IPS-18a (cell line): Measurements from ENCODE around the gene MIPOL1.
"Not testable (repeated sequence)": the region's sequence is repeated elsewhere in the genome, so short reads cannot be mapped to it uniquely, and the experiment has no call there.

Source experiments
- H3K27ac ChIP-seq: one replicate; pipeline ENCODE4 v1.5.1; 2013; ENCODE audit warnings: low read length
- H3K27me3 ChIP-seq: one replicate; pipeline ENCODE4 v1.6.1; 2013; ENCODE audit warnings: mild to moderate bottlenecking, low read length; ENCODE audit not compliant: control insufficient read depth, insufficient read depth
- H3K36me3 ChIP-seq: one replicate; pipeline ENCODE4 v1.6.1; 2013; ENCODE audit warnings: low read depth, low read length; ENCODE audit not compliant: control insufficient read depth
- H3K4me1 ChIP-seq: one replicate; pipeline ENCODE4 v1.6.1; 2013; ENCODE audit warnings: low read depth, low read length; ENCODE audit not compliant: control insufficient read depth
- H3K4me3 ChIP-seq: one replicate; pipeline ENCODE4 v1.5.1; 2013; ENCODE audit warnings: low read length
- H3K9ac ChIP-seq: one replicate; pipeline ENCODE4 v1.6.1; 2013; ENCODE audit warnings: mild to moderate bottlenecking, low read length, moderate library complexity
- H3K9me3 ChIP-seq: one replicate; pipeline ENCODE4 v1.6.1; 2013; ENCODE audit warnings: low read depth, low read length; ENCODE audit not compliant: control insufficient read depth

Gene MIPOL1

GRCh38 chr14:37438444-37438843, 240.7 kb downstream of the MIPOL1 start:
- no peaks in the 10 kb centered on the region for H3K36me3 ChIP-seq
- H3K9me3 ChIP-seq: no peaks in the 10 kb centered on the region

GRCh38 chr14:37443461-37443860, 245.7 kb downstream of the MIPOL1 start:
- no peak overlapping the region for H3K27ac ChIP-seq
- H3K4me3 ChIP-seq: no peak overlapping the region
- no peak overlapping the region for H3K9ac ChIP-seq
- no peaks in the 10 kb centered on the region for H3K9me3 ChIP-seq
- no peaks in the 10 kb centered on the region for H3K27me3 ChIP-seq
- H3K36me3 ChIP-seq: no peaks in the 10 kb centered on the region
- no peaks in the 10 kb centered on the region for H3K4me1 ChIP-seq

More at GRCh38 chr14:37438444-37438843, 240.7 kb downstream of the MIPOL1 start:
- Histone ChIP-seq H3K27ac (no peak overlapping the region), H3K4me3 (no peak overlapping the region), H3K9ac (no peak overlapping the region), H3K27me3 (no peaks in the 10 kb centered on the region), H3K4me1 (peaks cover 14% of the 10 kb centered on the region)

DNA sequence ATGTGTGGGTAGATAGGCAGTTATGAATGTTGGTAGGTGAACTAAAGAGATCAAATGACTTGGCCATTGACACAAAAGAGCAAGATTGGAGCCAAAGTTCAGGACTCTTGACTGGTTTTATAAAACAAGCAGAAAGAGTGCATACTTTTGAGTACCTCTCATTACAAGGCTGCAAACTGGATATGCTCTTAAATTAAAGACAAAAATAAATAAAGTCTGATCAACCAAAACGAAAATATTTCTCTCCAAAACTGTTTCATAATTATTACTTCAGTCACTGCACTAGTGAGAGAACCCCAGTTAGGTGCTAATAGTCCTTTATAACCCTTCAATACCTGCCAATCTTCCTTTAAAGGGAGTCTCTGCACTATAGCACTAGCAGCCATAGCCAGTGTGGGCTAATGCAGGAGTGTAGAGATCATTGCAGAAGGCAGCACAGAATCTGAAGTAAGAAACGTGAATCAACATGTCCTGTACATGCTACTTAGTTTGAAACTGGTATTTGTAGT, 250.2 kb downstream of the MIPOL1 start:
- no peak overlapping the region for H3K9ac ChIP-seq
- no peaks in the 10 kb centered on the region for H3K9me3 ChIP-seq
- H3K27ac ChIP-seq: no peak overlapping the region
- H3K36me3 ChIP-seq: no peaks in the 10 kb centered on the region
- no peak overlapping the region for H3K4me3 ChIP-seq
- H3K27me3 ChIP-seq: no peaks in the 10 kb centered on the region
- H3K4me1 ChIP-seq: no peaks in the 10 kb centered on the region

DNA sequence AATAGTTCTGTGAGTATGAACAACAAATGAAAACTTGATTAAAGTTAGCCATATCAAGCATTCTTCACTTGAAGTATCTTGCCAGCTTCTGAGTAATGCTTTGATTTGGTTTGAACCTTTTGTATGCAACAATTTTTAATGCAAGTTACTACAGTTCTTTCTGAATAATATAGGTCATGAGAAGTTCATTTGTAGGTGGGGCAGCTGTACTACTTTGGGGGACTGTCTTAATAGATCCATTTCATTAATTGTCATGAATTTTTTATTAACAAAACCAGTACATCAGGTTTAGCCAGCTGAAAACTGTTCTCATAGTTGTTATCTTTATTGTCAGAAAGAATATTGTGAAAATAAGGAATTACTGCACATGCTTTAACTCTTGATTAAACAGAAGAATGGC, 254.6 kb downstream of the MIPOL1 start:
- Histone ChIP-seq H3K4me3 (no peak overlapping the region), H3K9me3 (no peaks in the 10 kb centered on the region), H3K9ac (no peak overlapping the region), H3K4me1 (no peaks in the 10 kb centered on the region), H3K27me3 (no peaks in the 10 kb centered on the region), H3K36me3 (no peaks in the 10 kb centered on the region), H3K27ac (no peak overlapping the region)

DNA sequence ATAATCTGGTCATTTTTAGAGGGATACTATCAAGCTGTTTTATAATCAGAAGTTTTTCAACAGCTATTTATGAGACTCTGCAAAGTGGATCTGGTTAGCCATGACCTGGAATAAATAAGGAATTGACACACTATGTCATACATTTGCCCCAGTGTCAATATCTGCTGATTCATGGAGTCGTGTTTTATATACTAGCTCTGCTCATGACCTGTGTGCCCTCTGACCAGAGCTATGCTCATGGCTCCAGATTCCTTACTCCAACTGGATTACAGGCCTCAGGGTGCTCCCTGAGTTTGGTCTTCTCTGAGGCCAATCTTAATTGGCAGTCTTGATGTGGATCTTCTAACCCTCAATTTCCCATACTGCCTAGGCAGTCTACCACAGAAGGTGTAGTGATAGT, 256.2 kb downstream of the MIPOL1 start:
- Histone ChIP-seq H3K9ac (no peak overlapping the region), H3K27ac (no peak overlapping the region), H3K9me3 (no peaks in the 10 kb centered on the region)

DNA sequence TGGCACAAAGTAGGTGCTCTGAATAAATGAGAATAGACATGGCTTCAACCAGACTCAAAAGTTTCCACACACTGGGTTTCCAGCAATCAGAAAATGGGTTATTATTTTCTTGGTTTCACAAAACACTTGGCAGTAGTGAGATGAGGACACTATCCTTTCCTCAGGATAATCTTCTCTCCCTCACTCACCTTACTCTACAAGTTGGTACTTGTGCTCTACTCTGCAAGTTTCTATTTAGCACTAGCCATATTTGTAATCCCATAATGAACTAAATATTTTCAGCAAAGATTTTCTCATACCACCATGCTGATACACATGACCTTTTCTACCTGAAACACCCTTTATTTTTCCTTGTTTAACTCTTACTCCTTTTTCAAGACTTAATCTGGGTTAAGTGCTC, 259.6 kb downstream of the MIPOL1 start:
- Histone ChIP-seq H3K27me3 (no peaks in the 10 kb centered on the region), H3K4me1 (no peaks in the 10 kb centered on the region), H3K27ac (no peak overlapping the region), H3K9me3 (no peaks in the 10 kb centered on the region), H3K9ac (no peak overlapping the region), H3K4me3 (no peak overlapping the region), H3K36me3 (no peaks in the 10 kb centered on the region)

More for the DNA sequence above, 256.2 kb downstream of the MIPOL1 start:
- H3K4me3 ChIP-seq: no peak overlapping the region
- no peaks in the 10 kb centered on the region for H3K36me3 ChIP-seq
- H3K4me1 ChIP-seq: no peaks in the 10 kb centered on the region
- H3K27me3 ChIP-seq: no peaks in the 10 kb centered on the region

DNA sequence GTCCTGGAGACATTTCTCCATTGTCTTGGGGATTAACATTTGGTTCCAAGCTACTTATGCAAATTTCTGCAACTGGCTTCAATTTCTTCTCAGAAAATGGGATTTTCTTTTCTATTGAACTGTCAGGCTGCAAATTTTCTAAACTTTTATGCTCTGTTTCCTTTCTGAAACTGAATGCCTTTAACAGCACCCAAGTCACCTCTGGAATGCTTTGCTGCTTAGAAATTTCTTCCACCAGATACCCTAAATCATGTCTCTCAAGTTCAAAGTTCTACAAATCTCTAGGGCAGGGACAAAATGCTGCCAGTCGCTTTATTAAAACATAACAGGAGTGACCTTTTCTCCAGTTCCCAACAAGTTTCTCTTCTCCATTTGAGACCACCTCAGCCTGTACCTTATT, 264.7 kb downstream of the MIPOL1 start:
- H3K36me3 ChIP-seq, H3K9ac ChIP-seq, H3K4me3 ChIP-seq, H3K27me3 ChIP-seq, H3K27ac ChIP-seq, H3K4me1 ChIP-seq, H3K9me3 ChIP-seq: not testable (repeated sequence)

- peaks cover 6% of the 10 kb centered on the region for H3K9me3 ChIP-seq
- no peaks in the 10 kb centered on the region for H3K36me3 ChIP-seq
- no peaks in the 10 kb centered on the region for H3K27me3 ChIP-seq
- H3K9ac ChIP-seq: no peak overlapping the region
- no peaks in the 10 kb centered on the region for H3K4me1 ChIP-seq
- no peak overlapping the region for H3K27ac ChIP-seq
- H3K4me3 ChIP-seq: no peak overlapping the region
These were observed 266.6 kb downstream of the MIPOL1 start for GRCh38 chr14:37464192-37464858.

DNA sequence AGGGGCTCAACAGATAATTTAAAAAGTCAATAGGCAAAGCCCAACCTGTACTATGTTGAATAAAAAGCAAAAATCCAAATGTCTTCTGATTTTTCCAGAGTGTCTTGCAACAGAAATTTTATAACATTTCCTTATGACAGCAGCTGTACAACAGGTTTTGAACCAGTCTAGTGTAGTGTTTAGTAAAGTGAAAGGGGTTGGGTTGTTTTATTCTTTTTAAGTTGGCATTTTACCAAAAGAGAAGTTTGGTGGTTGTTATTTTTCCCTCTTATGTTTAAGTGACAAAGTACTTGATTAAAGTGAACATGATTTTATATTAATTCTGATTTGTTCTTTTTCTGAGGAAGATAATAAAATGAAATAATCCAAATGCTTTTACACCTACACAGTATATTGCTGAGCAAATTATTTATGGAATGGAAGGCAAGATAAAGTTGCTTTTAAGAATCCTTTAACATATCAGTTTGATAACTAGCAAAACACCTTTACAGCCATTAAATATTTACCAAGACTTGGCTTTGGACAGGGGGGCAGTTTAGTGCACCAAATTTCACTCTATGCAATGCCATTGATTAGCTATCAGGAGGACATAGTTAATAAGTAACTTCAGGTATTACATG, 268.4 kb downstream of the MIPOL1 start:
- H3K4me3 ChIP-seq: no peak overlapping the region
- H3K4me1 ChIP-seq: no peaks in the 10 kb centered on the region
- H3K36me3 ChIP-seq: no peaks in the 10 kb centered on the region
- no peaks in the 10 kb centered on the region for H3K27me3 ChIP-seq
- peaks cover 6% of the 10 kb centered on the region for H3K9me3 ChIP-seq
- H3K9ac ChIP-seq: no peak overlapping the region
- H3K27ac ChIP-seq: no peak overlapping the region

- Histone ChIP-seq H3K9me3 (peaks cover 6% of the 10 kb centered on the region), H3K4me1 (no peaks in the 10 kb centered on the region), H3K4me3 (no peak overlapping the region), H3K36me3 (no peaks in the 10 kb centered on the region), H3K27me3 (no peaks in the 10 kb centered on the region), H3K27ac (no peak overlapping the region), H3K9ac (no peak overlapping the region)
These were observed 268.9 kb downstream of the MIPOL1 start for GRCh38 chr14:37466623-37467088.

- H3K9me3 ChIP-seq: no peaks in the 10 kb centered on the region
- no peak overlapping the region for H3K4me3 ChIP-seq
- no peaks in the 10 kb centered on the region for H3K4me1 ChIP-seq
- no peaks in the 10 kb centered on the region for H3K27me3 ChIP-seq
- no peaks in the 10 kb centered on the region for H3K36me3 ChIP-seq
- H3K9ac ChIP-seq: no peak overlapping the region
- no peak overlapping the region for H3K27ac ChIP-seq
These were observed 271.9 kb downstream of the MIPOL1 start for GRCh38 chr14:37469650-37470049.

GRCh38 chr14:37470251-37470650, 272.5 kb downstream of the MIPOL1 start:
- H3K9ac ChIP-seq: no peak overlapping the region
- no peaks in the 10 kb centered on the region for H3K27me3 ChIP-seq
- no peaks in the 10 kb centered on the region for H3K4me1 ChIP-seq
- no peak overlapping the region for H3K4me3 ChIP-seq
- no peaks in the 10 kb centered on the region for H3K36me3 ChIP-seq
- H3K9me3 ChIP-seq: no peaks in the 10 kb centered on the region
- no peak overlapping the region for H3K27ac ChIP-seq
